Measurements from ENCODE around the gene ADGRG3.
"Not testable (repeated sequence)": the region's sequence is repeated elsewhere in the genome, so short reads cannot be mapped to it uniquely, and the experiment has no call there.

DNA sequence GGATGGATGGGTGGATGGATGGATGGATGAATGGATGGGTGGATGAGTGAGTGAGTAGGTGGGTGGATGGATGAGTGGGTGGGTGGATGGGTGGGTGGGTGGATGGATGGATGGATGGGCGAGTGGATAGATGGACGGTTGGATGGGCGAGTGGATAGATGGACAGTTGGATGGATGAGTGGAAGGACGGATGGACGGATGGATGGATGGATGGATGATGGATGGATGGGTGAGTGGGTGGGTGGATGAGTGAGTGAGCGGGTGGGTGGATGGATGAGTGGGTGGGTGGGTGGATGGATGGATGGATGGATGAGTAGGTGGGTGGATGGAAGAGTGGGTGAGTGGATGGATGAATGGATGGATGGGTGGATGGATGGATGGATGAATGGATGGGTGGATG, 61.7 kb downstream of the ADGRG3 start:
- TF ChIP-seq, protein P1, sequence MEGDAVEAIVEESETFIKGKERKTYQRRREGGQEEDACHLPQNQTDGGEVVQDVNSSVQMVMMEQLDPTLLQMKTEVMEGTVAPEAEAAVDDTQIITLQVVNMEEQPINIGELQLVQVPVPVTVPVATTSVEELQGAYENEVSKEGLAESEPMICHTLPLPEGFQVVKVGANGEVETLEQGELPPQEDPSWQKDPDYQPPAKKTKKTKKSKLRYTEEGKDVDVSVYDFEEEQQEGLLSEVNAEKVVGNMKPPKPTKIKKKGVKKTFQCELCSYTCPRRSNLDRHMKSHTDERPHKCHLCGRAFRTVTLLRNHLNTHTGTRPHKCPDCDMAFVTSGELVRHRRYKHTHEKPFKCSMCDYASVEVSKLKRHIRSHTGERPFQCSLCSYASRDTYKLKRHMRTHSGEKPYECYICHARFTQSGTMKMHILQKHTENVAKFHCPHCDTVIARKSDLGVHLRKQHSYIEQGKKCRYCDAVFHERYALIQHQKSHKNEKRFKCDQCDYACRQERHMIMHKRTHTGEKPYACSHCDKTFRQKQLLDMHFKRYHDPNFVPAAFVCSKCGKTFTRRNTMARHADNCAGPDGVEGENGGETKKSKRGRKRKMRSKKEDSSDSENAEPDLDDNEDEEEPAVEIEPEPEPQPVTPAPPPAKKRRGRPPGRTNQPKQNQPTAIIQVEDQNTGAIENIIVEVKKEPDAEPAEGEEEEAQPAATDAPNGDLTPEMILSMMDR (IDR thresholded peaks at IDR 0.05): not testable (repeated sequence)
- TF ChIP-seq EZH2 (IDR thresholded peaks at IDR 0.05): not testable (repeated sequence)
